Left ventricle myocardium superior (tissue), 1 donor: ENCODE results near the gene PARD3B. TPM values are rescaled to one million over a fixed set of nuclear protein-coding genes. Genes with fewer than 3 reads are reported as not detected.

Source experiments
- ATAC-seq: fragments of 200-7000 bp; cut with Tn5 transposase; one replicate; pipeline ENCODE4 v1.9.1; 2020; ENCODE audit warnings: mild to moderate bottlenecking, moderate library complexity
- DNase-seq: peaks from one replicate; pipeline ENCODE4 v3.0.0-alpha.2; 2020
- intact Hi-C: fragments of 100-400 bp; cut with micrococcal nuclease; formaldehyde crosslinking; loops from one replicate; pipeline ENCODE4 v1.11.0; 2022
- total RNA-seq: library from RNA; stranded (reverse); fragmentation: NEBNext Ultra II Directional; extraction: Animal tissue kit (Norgen Biotek cat#: 25700); gene quantifications from one replicate; pipeline ENCODE4 v1.2.1, GENCODE V29; 2021
- donor health status: DM: no; HTN: yes; CAD: no; lungs with severe emphysema.

PARD3B gene
- total RNA-seq, 1 donor from 2014 or later: 6.5 TPM

GRCh38 chr2:204576362-204576979, 31.2 kb downstream of the PARD3B start:
- intact Hi-C loops: no loop called here
- DNase-seq (no peak), ATAC-seq (no peak)

- DNase-seq (no peak), ATAC-seq (no peak)
- intact Hi-C loops: no loop called here
Measured at GRCh38 chr2:204578928-204579598, 33.8 kb downstream of the PARD3B start.

- no peak for DNase-seq
- ATAC-seq: no peak
- intact Hi-C loops: no loop called here
Measured at GRCh38 chr2:204581946-204582345, 36.7 kb downstream of the PARD3B start.

- DNase-seq (no peak), ATAC-seq (no peak)
- intact Hi-C loops: no loop called here
Measured at GRCh38 chr2:204583773-204584172, 38.5 kb downstream of the PARD3B start.

GRCh38 chr2:204585930-204586329, 40.7 kb downstream of the PARD3B start:
- DNase-seq: no peak
- intact Hi-C loops: no loop called here
- ATAC-seq: no peak

- ATAC-seq: no peak
- DNase-seq: no peak
- intact Hi-C loops: no loop called here
Measured at GRCh38 chr2:204586444-204587180, 41.3 kb downstream of the PARD3B start.

GRCh38 chr2:204590063-204590462, 44.8 kb downstream of the PARD3B start:
- ATAC-seq: no peak
- no peak for DNase-seq
- intact Hi-C loops: no loop called here

- DNase-seq (no peak), ATAC-seq (no peak)
- intact Hi-C loops: no loop called here
Measured at GRCh38 chr2:204591225-204591624, 46.0 kb downstream of the PARD3B start.

GRCh38 chr2:204604061-204604460, 58.8 kb downstream of the PARD3B start:
- intact Hi-C loops: no loop called here
- DNase-seq (no peak), ATAC-seq (peak; percentile 69)

- peak; percentile 81 for ATAC-seq
- intact Hi-C loops: no loop called here
- DNase-seq: no peak
Measured at GRCh38 chr2:204608237-204608939, 63.1 kb downstream of the PARD3B start.

- no peak for ATAC-seq
- intact Hi-C loops: no loop called here
- DNase-seq: no peak
Measured at GRCh38 chr2:204611017-204611631, 65.8 kb downstream of the PARD3B start.

- ATAC-seq (no peak), DNase-seq (no peak)
- intact Hi-C loops: no loop called here
Measured at GRCh38 chr2:204611764-204612163, 66.5 kb downstream of the PARD3B start.

- intact Hi-C loops: no loop called here
- DNase-seq: no peak
- no peak for ATAC-seq
Measured at GRCh38 chr2:204613635-204614034, 68.4 kb downstream of the PARD3B start.

GRCh38 chr2:204615456-204615855, 70.2 kb downstream of the PARD3B start:
- ATAC-seq (no peak), DNase-seq (no peak)
- intact Hi-C loops: no loop called here

GRCh38 chr2:204625135-204625534, 79.9 kb downstream of the PARD3B start:
- intact Hi-C loops: no loop called here
- DNase-seq (no peak), ATAC-seq (no peak)

- DNase-seq: no peak
- intact Hi-C loops: no loop called here
- ATAC-seq: no peak
Measured at GRCh38 chr2:204628926-204629712, 83.8 kb downstream of the PARD3B start.

- ATAC-seq (no peak), DNase-seq (no peak)
- intact Hi-C loops: no loop called here
Measured at GRCh38 chr2:204632410-204632809, 87.1 kb downstream of the PARD3B start.

- intact Hi-C loops: no loop called here
- DNase-seq: no peak
- no peak for ATAC-seq
Measured at GRCh38 chr2:204634564-204634963, 89.3 kb downstream of the PARD3B start.

GRCh38 chr2:204635478-204635877, 90.2 kb downstream of the PARD3B start:
- intact Hi-C loops: no loop called here
- ATAC-seq (no peak), DNase-seq (no peak)
